SK-N-SH (cell line): ENCODE measurements around the gene IGSF9. TPM values are rescaled to one million over a fixed set of nuclear protein-coding genes. Genes with fewer than 3 reads are reported as not detected.

Experiments
- CTCF ChIA-PET: fragments of 300-600, 350-600 bp; formaldehyde crosslinking; extraction: SDS; loops from one replicate; lab custom pipeline; 2021; lab: Yijun Ruan, JAX
- POLR2A ChIA-PET: fragments of 350-600 bp; sonication (Branson Sonifier 250); formaldehyde crosslinking; extraction: SDS; loops from one replicate; lab custom pipeline; 2020; ENCODE audit warnings: antibody characterized with exemption, inconsistent platforms; lab: Yijun Ruan, JAX
- DNase-seq: peaks from one replicate; pipeline ENCODE4 v3.0.0; 2012
- H2AFZ ChIP-seq: fragments of 200-600 bp; sonication (generic); 2 replicates; pipeline ENCODE4 v1.8.1; 2016; ENCODE audit warnings: antibody characterized with exemption, mild to moderate bottlenecking, low read depth
- H3F3A ChIP-seq: fragments of 200-600 bp; sonication (generic); replicated peaks from 2 replicates; pipeline ENCODE3; 2016; ENCODE audit warnings: antibody characterized with exemption, mild to moderate bottlenecking; ENCODE audit not compliant: insufficient read depth
- H3K27ac ChIP-seq, 2 experiments: fragments of 200-500 bp in 1 of 2; fragments of 200-600 bp in 1 of 2; sonication (Bioruptor generic) in 1 of 2; sonication (generic), shearing (Covaris generic) in 1 of 2; 2 replicates each; pipeline versions ENCODE4 v1.5.1 to v1.6.1; 2014 to 2016; ENCODE audit warnings: low read depth in 2 of 2, inconsistent platforms in 1 of 2, low read length in 1 of 2, mild to moderate bottlenecking in 1 of 2, mixed read lengths in 1 of 2
- H3K27me3 ChIP-seq: fragments of 200-600 bp; sonication (generic), shearing (Covaris generic); 2 replicates; pipeline ENCODE4 v1.6.1; 2016; ENCODE audit warnings: mixed run types; ENCODE audit not compliant: insufficient read depth
- H3K36me3 ChIP-seq, 2 experiments: fragments of 200-500 bp in 1 of 2; fragments of 200-600 bp in 1 of 2; sonication (Bioruptor generic) in 1 of 2; sonication (generic) in 1 of 2; replicated peaks in 1 of 2; 2 replicates each; pipeline versions ENCODE3 to v1.5.1; 2014 to 2016; ENCODE audit warnings: low read length in 1 of 2, mild to moderate bottlenecking in 1 of 2; ENCODE audit not compliant: insufficient read depth in 2 of 2, control insufficient read depth in 1 of 2
- H3K4me1 ChIP-seq, 2 experiments: fragments of 200-500 bp in 1 of 2; fragments of 200-600 bp in 1 of 2; sonication (Bioruptor generic) in 1 of 2; sonication (generic), shearing (Covaris generic) in 1 of 2; 2 replicates each; pipeline versions ENCODE4 v1.5.1 to v1.6.1; 2014 to 2016; ENCODE audit warnings: low read depth in 1 of 2, low read length in 1 of 2, mixed run types in 1 of 2; ENCODE audit not compliant: insufficient read depth in 2 of 2, control insufficient read depth in 1 of 2
- H3K4me2 ChIP-seq: fragments of 200-600 bp; sonication (generic), shearing (Covaris generic); 2 replicates; pipeline ENCODE4 v1.6.1; 2017; ENCODE audit warnings: mixed run types
- H3K4me3 ChIP-seq, 2 experiments: fragments of 200-500 bp in 1 of 2; fragments of 200-600 bp in 1 of 2; sonication (Bioruptor generic) in 1 of 2; sonication (generic), shearing (Covaris generic) in 1 of 2; 2 replicates each; pipeline versions ENCODE4 v1.5.1 to v1.8.1; 2014 to 2016; ENCODE audit warnings: low read depth in 2 of 2, inconsistent platforms in 1 of 2, low read length in 1 of 2, mild to moderate bottlenecking in 1 of 2, mixed read lengths in 1 of 2, moderate library complexity in 1 of 2
- H3K79me2 ChIP-seq: fragments of 200-600 bp; sonication (generic); 2 replicates; pipeline ENCODE4 v1.8.1; 2017; ENCODE audit warnings: mild to moderate bottlenecking; ENCODE audit not compliant: insufficient read depth
- H3K9ac ChIP-seq: fragments of 200-600 bp; sonication (generic); 2 replicates; pipeline ENCODE4 v1.6.1; 2017; ENCODE audit warnings: mixed run types
- H3K9me2 ChIP-seq: fragments of 200-600 bp; sonication (generic); 2 replicates; pipeline ENCODE4 v1.6.1; 2017; ENCODE audit warnings: mixed run types
- H3K9me3 ChIP-seq: fragments of 200-600 bp; sonication (generic); 2 replicates; pipeline ENCODE4 v1.6.1; 2017; ENCODE audit warnings: mixed run types, mild to moderate bottlenecking, moderate library complexity
- H4K20me1 ChIP-seq: fragments of 200-600 bp; sonication (generic); 2 replicates; pipeline ENCODE4 v1.6.1; 2017; ENCODE audit warnings: mild to moderate bottlenecking, mixed run types; ENCODE audit not compliant: insufficient read depth
- ELF1 ChIP-seq: IDR thresholded peaks from 2 replicates; pipeline ENCODE4 v1.4.0; 2012
- EZH2phosphoT487 ChIP-seq: fragments of 200-600 bp; sonication (generic); IDR thresholded peaks from 2 replicates; pipeline ENCODE4 v1.6.1; 2017; ENCODE audit warnings: low read depth, mixed run types, mild to moderate bottlenecking, antibody characterized with exemption, moderate library complexity, borderline replicate concordance
- FOXM1 ChIP-seq: IDR thresholded peaks from 2 replicates; pipeline ENCODE4 v1.4.0; 2012; ENCODE audit warnings: low read depth, mild to moderate bottlenecking
- GABPA ChIP-seq: IDR thresholded peaks from 2 replicates; pipeline ENCODE4 v1.4.0; 2012; ENCODE audit warnings: low read depth, mild to moderate bottlenecking
- GATA2 ChIP-seq: sonication (generic); formaldehyde crosslinking; IDR thresholded peaks from 2 replicates; pipeline ENCODE4 v1.5.0; 2020; ENCODE audit warnings: mild to moderate bottlenecking, missing genetic modification reagents
- MEF2A ChIP-seq: IDR thresholded peaks from 2 replicates; pipeline ENCODE4 v1.4.0; 2012; ENCODE audit warnings: low read depth, borderline replicate concordance
- MXI1 ChIP-seq: IDR thresholded peaks from 2 replicates; pipeline ENCODE4 v1.6.1; 2012; ENCODE audit warnings: mild to moderate bottlenecking, low read depth, low read length, improper control_type of control experiment
- NRF1 ChIP-seq: IDR thresholded peaks from 2 replicates; pipeline ENCODE4 v1.6.1; 2012; ENCODE audit warnings: low read depth, mild to moderate bottlenecking, low read length
- POLR2AphosphoS5 ChIP-seq: IDR thresholded peaks from 2 replicates; pipeline ENCODE4 v1.6.1; 2012; ENCODE audit warnings: low read depth, low read length
- RAD21 ChIP-seq: IDR thresholded peaks from 2 replicates; pipeline ENCODE4 v1.6.1; 2012; ENCODE audit warnings: mild to moderate bottlenecking, low read length
- RFX5 ChIP-seq: IDR thresholded peaks from 2 replicates; pipeline ENCODE4 v1.6.1; 2012; ENCODE audit warnings: mild to moderate bottlenecking, improper control_type of control experiment, low read length
- SIN3A ChIP-seq: IDR thresholded peaks from 2 replicates; pipeline ENCODE4 v1.6.1; 2012; ENCODE audit warnings: low read depth, mild to moderate bottlenecking, low read length, moderate library complexity, borderline replicate concordance
- SMC3 ChIP-seq: IDR thresholded peaks from 2 replicates; pipeline ENCODE4 v1.6.1; 2012; ENCODE audit warnings: low read depth, low read length, improper control_type of control experiment
- TAF1 ChIP-seq: IDR thresholded peaks from 2 replicates; pipeline ENCODE4 v1.6.1; 2012; ENCODE audit warnings: low read depth, mild to moderate bottlenecking, low read length, moderate library complexity, borderline replicate concordance
- YY1 ChIP-seq: IDR thresholded peaks from 2 replicates; pipeline ENCODE4 v1.4.0; 2012; ENCODE audit warnings: low read depth, mild to moderate bottlenecking
- WGBS: methylation state at CpG from one replicate; pipeline ENCODE4 v1.1.6; 2017; ENCODE audit warnings: low lambda C conversion rate; 5-methylcytosine and 5-hydroxymethylcytosine counted together
- polyA plus RNA-seq, 3 experiments: library from polyadenylated mRNA; depleted of rRNA; stranded (reverse); fragments of >200 nt; gene quantifications; 2 replicates each; pipeline ENCODE4 v1.2.3, GENCODE V29; 2012
- TF ChIP-seq, protein P1 (sequence below): fragments of 150-350 bp; IDR thresholded peaks from 2 replicates; pipeline ENCODE4 v1.6.1; 2016; ENCODE audit warnings: mild to moderate bottlenecking, low read depth, low read length
- TF ChIP-seq, protein P2 (sequence below): fragments of 150-350 bp; IDR thresholded peaks from 2 replicates; pipeline ENCODE4 v1.6.1; 2017; ENCODE audit warnings: antibody characterized with exemption, low read length, low read depth, borderline replicate concordance
- TF ChIP-seq, protein P3 (sequence below): IDR thresholded peaks from 2 replicates; pipeline ENCODE4; 2012
- TF ChIP-seq, protein P4 (sequence below): IDR thresholded peaks from 2 replicates; pipeline ENCODE4 v1.4.0; 2012; ENCODE audit warnings: low read depth, borderline replicate concordance

IGSF9 gene
- polyA plus RNA-seq, 1 of the 3 experiments (the other 2 are of a cell fraction): 2.4 TPM

DNA sequence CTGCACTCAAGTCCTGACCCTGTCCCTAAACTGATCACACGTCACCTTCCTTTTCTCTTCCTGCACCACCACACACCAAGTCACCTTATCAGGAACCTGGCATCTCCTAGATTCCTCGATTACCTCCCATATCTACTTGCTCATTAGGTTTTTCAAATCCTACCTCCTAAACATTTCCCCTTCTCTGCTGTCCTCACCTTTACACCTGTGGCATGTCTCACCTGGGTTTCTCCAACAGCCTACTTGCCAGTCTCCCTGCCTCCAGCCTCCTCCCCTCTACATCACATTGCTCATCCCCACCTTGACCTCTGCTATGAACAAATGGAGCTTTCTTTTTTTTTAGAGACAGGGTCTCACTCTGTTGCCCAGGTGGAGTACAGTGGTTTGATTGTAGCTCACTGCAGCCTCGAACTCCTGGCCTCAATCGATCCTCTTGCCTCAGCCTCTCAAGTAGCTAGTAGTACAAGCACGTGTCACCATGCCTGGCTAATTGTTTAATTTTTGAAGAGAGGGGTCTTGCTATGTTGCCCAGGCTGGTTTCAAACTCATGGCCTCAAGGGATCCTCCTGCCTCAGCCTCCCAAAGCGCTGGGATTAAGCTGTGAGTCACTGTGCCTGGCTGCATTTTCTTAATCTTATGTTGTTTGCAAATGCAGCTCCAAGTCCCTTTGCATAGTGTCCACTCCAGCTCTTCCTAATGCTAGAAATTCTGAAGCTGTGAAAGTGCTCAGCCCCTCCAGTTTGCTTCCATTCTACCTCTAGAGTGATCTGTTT is 6.3 kb downstream of the IGSF9 start:
- no peaks in the 10 kb centered on the region for H3K27me3 ChIP-seq
- DNase-seq: no peak
- no peak overlapping the region for H3K4me2 ChIP-seq
- H2AFZ ChIP-seq: no peak overlapping the region
- ChIA-PET CTCF (interaction anchor here (1.0 to 22.3 kb wide), 8 partner anchors 9 to 146 kb away, joined by 3 to 460 read pairs (median 3); no protein-coding TSS in a partner anchor), POLR2A (no interaction called here)
- no peaks in the 10 kb centered on the region for H3K9me2 ChIP-seq
- H3K4me1 ChIP-seq: peaks cover 0 to 25% of the 10 kb centered on the region in 2 experiments; a peak in 1 of 4 replicates
- no peak overlapping the region for H3K4me3 ChIP-seq
- no peaks in the 10 kb centered on the region for H3K36me3 ChIP-seq
- no peak overlapping the region for H3K9ac ChIP-seq
- no peaks in the 10 kb centered on the region for H3F3A ChIP-seq
- no peak for TF ChIP-seq ELF1
- TF ChIP-seq TAF1: no peak
- TF ChIP-seq, protein P1, sequence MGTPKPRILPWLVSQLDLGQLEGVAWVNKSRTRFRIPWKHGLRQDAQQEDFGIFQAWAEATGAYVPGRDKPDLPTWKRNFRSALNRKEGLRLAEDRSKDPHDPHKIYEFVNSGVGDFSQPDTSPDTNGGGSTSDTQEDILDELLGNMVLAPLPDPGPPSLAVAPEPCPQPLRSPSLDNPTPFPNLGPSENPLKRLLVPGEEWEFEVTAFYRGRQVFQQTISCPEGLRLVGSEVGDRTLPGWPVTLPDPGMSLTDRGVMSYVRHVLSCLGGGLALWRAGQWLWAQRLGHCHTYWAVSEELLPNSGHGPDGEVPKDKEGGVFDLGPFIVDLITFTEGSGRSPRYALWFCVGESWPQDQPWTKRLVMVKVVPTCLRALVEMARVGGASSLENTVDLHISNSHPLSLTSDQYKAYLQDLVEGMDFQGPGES: no peak
- no peak for TF ChIP-seq FOXM1
- no peak for TF ChIP-seq SMC3
- TF ChIP-seq RAD21: no peak
- no peak for TF ChIP-seq EZH2phosphoT487
- TF ChIP-seq, protein P2, sequence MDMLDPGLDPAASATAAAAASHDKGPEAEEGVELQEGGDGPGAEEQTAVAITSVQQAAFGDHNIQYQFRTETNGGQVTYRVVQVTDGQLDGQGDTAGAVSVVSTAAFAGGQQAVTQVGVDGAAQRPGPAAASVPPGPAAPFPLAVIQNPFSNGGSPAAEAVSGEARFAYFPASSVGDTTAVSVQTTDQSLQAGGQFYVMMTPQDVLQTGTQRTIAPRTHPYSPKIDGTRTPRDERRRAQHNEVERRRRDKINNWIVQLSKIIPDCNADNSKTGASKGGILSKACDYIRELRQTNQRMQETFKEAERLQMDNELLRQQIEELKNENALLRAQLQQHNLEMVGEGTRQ: no peak
- TF ChIP-seq YY1: no peak
- no peak for TF ChIP-seq MEF2A
- H3K9me3 ChIP-seq: no peaks in the 10 kb centered on the region
- no peaks in the 10 kb centered on the region for H4K20me1 ChIP-seq
- 65% methylated on average over 6 of the region's 6 CpGs for WGBS
- H3K79me2 ChIP-seq: no peaks in the 10 kb centered on the region
- H3K27ac ChIP-seq: no peak overlapping the region

DNA sequence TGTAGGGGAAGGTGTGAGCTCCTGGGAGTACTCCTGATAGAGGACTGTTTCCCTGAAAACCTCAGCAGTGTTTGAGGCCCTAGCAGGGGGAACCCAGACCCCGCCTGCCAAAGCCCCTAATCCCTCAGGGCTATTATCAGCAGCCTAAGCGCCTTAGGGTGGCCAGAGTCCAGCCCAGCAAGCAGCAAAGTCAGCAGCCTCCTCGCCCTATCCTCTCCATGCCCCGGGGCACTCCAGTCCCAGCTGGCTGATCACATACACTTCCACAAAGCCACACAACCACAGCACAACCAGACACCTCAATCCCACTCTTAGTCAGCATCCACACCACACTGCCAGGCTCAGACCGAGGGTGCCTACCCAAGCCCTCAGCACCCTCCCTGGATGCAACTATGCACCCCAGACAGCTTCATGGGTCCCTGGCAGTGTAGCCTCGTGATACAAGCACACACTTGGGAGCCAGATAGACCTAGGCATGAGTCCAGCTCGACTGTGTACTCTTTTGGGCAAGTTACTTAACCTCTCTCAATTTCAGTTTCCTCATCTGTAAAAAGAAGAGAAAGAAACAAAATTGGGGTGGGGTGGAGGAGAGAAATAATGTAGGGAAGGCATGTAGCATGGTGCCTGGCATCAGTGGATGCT is 7.1 kb downstream of the IGSF9 start:
- WGBS: 53% methylated on average over 5 of the region's 7 CpGs
- H3K36me3 ChIP-seq: no peaks in the 10 kb centered on the region
- H3K9me3 ChIP-seq: no peaks in the 10 kb centered on the region
- H3K4me1 ChIP-seq: peaks cover 0 to 17% of the 10 kb centered on the region in 2 experiments; a peak in 1 of 4 replicates
- no peaks in the 10 kb centered on the region for H3K79me2 ChIP-seq
- H3K4me2 ChIP-seq: no peak overlapping the region
- H4K20me1 ChIP-seq: no peaks in the 10 kb centered on the region
- H3K4me3 ChIP-seq: no peak overlapping the region
- no peaks in the 10 kb centered on the region for H3K27me3 ChIP-seq
- H2AFZ ChIP-seq: no peak overlapping the region
- H3K9me2 ChIP-seq: no peaks in the 10 kb centered on the region
- POLR2A ChIA-PET: no interaction called here
- H3K9ac ChIP-seq: no peak overlapping the region
- H3F3A ChIP-seq: no peaks in the 10 kb centered on the region
- DNase-seq: no peak
- H3K27ac ChIP-seq: no peak overlapping the region
- CTCF ChIA-PET: interaction anchor here (1.0 to 22.3 kb wide), 6 partner anchors 17 to 147 kb away, joined by 3 to 460 read pairs (median 5); no protein-coding TSS in a partner anchor
- TF ChIP-seq MXI1 (no peak), GATA2 (CRISPR knock-in tag) (no peak), NRF1 (no peak), GABPA (no peak), SIN3A (no peak), POLR2AphosphoS5 (no peak), RAD21 (no peak), RFX5 (no peak)
- TF ChIP-seq, protein P3, sequence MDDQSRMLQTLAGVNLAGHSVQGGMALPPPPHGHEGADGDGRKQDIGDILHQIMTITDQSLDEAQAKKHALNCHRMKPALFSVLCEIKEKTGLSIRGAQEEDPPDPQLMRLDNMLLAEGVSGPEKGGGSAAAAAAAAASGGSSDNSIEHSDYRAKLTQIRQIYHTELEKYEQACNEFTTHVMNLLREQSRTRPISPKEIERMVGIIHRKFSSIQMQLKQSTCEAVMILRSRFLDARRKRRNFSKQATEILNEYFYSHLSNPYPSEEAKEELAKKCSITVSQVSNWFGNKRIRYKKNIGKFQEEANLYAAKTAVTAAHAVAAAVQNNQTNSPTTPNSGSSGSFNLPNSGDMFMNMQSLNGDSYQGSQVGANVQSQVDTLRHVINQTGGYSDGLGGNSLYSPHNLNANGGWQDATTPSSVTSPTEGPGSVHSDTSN: no peak
- TF ChIP-seq, protein P2: no peak
- TF ChIP-seq, protein P4, sequence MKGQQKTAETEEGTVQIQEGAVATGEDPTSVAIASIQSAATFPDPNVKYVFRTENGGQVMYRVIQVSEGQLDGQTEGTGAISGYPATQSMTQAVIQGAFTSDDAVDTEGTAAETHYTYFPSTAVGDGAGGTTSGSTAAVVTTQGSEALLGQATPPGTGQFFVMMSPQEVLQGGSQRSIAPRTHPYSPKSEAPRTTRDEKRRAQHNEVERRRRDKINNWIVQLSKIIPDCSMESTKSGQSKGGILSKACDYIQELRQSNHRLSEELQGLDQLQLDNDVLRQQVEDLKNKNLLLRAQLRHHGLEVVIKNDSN: no peak
- TF ChIP-seq, protein P1: no peak
